ENCODE results near the gene FZD10.

- TF ChIP-seq, protein P1, sequence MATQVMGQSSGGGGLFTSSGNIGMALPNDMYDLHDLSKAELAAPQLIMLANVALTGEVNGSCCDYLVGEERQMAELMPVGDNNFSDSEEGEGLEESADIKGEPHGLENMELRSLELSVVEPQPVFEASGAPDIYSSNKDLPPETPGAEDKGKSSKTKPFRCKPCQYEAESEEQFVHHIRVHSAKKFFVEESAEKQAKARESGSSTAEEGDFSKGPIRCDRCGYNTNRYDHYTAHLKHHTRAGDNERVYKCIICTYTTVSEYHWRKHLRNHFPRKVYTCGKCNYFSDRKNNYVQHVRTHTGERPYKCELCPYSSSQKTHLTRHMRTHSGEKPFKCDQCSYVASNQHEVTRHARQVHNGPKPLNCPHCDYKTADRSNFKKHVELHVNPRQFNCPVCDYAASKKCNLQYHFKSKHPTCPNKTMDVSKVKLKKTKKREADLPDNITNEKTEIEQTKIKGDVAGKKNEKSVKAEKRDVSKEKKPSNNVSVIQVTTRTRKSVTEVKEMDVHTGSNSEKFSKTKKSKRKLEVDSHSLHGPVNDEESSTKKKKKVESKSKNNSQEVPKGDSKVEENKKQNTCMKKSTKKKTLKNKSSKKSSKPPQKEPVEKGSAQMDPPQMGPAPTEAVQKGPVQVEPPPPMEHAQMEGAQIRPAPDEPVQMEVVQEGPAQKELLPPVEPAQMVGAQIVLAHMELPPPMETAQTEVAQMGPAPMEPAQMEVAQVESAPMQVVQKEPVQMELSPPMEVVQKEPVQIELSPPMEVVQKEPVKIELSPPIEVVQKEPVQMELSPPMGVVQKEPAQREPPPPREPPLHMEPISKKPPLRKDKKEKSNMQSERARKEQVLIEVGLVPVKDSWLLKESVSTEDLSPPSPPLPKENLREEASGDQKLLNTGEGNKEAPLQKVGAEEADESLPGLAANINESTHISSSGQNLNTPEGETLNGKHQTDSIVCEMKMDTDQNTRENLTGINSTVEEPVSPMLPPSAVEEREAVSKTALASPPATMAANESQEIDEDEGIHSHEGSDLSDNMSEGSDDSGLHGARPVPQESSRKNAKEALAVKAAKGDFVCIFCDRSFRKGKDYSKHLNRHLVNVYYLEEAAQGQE (IDR thresholded peaks at IDR 0.05; ENCODE audit: unreplicated experiment), result no peak
- TF ChIP-seq CTCF (conservative IDR thresholded peaks at IDR 0.05; ENCODE audit: low read depth in 2 of 2) (no peak), JUNB (IDR thresholded peaks at IDR 0.05; ENCODE audit: unreplicated experiment) (no peak), POLR2AphosphoS5 (IDR thresholded peaks at IDR 0.05; ENCODE audit: low read depth) (no peak), EZH2 (IDR thresholded peaks at IDR 0.05; ENCODE audit: low read depth, unreplicated experiment) (peak; percentile 33), EZH2phosphoT487 (IDR thresholded peaks at IDR 0.05; ENCODE audit: unreplicated experiment) (no peak), CREB1 (CRISPR knock-in tag; IDR thresholded peaks at IDR 0.05; ENCODE audit: low read depth) (no peak), ZNF331 (CRISPR knock-in tag; IDR thresholded peaks at IDR 0.05; ENCODE audit: low read depth) (no peak)
Observed at GRCh38 chr12:130161261-130162243, 712 bp upstream of the FZD10 start.

All from GM23338 (cell line).